HepG2 (cell line): ENCODE measurements around the gene STC2. TPM values are rescaled to one million over a fixed set of nuclear protein-coding genes. Genes with fewer than 3 reads are reported as not detected.

ENCODE experiments used
- ATAC-seq: fragments of 200-7000 bp; cut with Tn5 transposase; 3 replicates; pipeline ENCODE4 v1.9.1; 2020; ENCODE audit warnings: mild to moderate bottlenecking, moderate library complexity
- BruUV-seq: library from RNA; stranded (reverse); fragments of 400-500 nt; replicated peaks from 2 replicates; lab custom pipeline; 2021; lab: Mats Ljungman, UMichigan
- CTCF ChIA-PET: fragments of 300-600 bp; formaldehyde crosslinking; extraction: SDS; loops from one replicate; lab custom pipeline; 2021; ENCODE audit warnings: low total read pairs, inconsistent platforms, low intra/inter-chr PET ratio; lab: Yijun Ruan, JAX
- POLR2A ChIA-PET: fragments of 350-600 bp; sonication (Branson Sonifier 250); formaldehyde crosslinking; loops from one replicate; lab custom pipeline; 2020; ENCODE audit warnings: antibody characterized with exemption, inconsistent platforms; lab: Yijun Ruan, JAX
- DNase-seq: peaks from one replicate; pipeline ENCODE4 v3.0.0-alpha.2; 2015; ENCODE audit warnings: low spot score
- FAIRE-seq: peaks from 3 replicates; lab custom pipeline; 2011; peaks lifted over from hg19 to GRCh38; lab: Jason Lieb, UNC
- H2AFZ ChIP-seq: one replicate; pipeline ENCODE4 v1.6.1; 2011; ENCODE audit warnings: low read length, inconsistent platforms
- H3K27ac ChIP-seq: fragments of 300-600 bp; 3 replicates; pipeline ENCODE4 v1.8.0; 2011; ENCODE audit warnings: mixed run types, mild to moderate bottlenecking, mixed read lengths, low read length, inconsistent platforms; ENCODE audit not compliant: insufficient read depth; ENCODE audit errors: extremely low read length
- H3K27me3 ChIP-seq, 2 experiments: fragments of 200-600 bp in 1 of 2; 2 replicates in 1 of 2; 3 replicates in 1 of 2; pipeline versions ENCODE4 v1.6.0 to v1.8.0; 2011; ENCODE audit warnings: low read length in 2 of 2, mild to moderate bottlenecking in 2 of 2, moderate library complexity in 2 of 2, inconsistent platforms in 1 of 2; ENCODE audit not compliant: insufficient read depth in 2 of 2, control insufficient read depth in 1 of 2
- H3K36me3 ChIP-seq, 2 experiments: fragments of 200-600 bp in 1 of 2; replicated peaks in 1 of 2; 2 replicates in 1 of 2; 3 replicates in 1 of 2; pipeline versions ENCODE4 v1.5.1 to v1.8.0; 2011; ENCODE audit warnings: low read length in 2 of 2, inconsistent platforms in 1 of 2; ENCODE audit not compliant: insufficient read depth in 2 of 2, control insufficient read depth in 1 of 2
- H3K4me1 ChIP-seq: 2 replicates; pipeline ENCODE4 v1.5.1; 2012; ENCODE audit warnings: low read length, inconsistent platforms; ENCODE audit not compliant: insufficient read depth
- H3K4me2 ChIP-seq: 2 replicates; pipeline ENCODE4 v1.6.0; 2011; ENCODE audit warnings: low read depth, low read length, inconsistent platforms
- H3K4me3 ChIP-seq, 3 experiments: fragments of 200-600 bp in 1 of 3; sonication (generic), shearing (Covaris generic) in 1 of 3; replicated peaks in 1 of 3; 2 replicates each; pipeline ENCODE4 v1.5.1; 2011 to 2016; ENCODE audit warnings: low read length in 3 of 3, inconsistent platforms in 2 of 3, low read depth in 2 of 3, mild to moderate bottlenecking in 2 of 3, control low read depth in 1 of 3, mixed read lengths in 1 of 3; ENCODE audit not compliant: insufficient read depth in 1 of 3
- H3K79me2 ChIP-seq: one replicate; pipeline ENCODE4 v1.6.1; 2011; ENCODE audit warnings: low read length, inconsistent platforms; ENCODE audit not compliant: insufficient read depth
- H3K9ac ChIP-seq: 2 replicates; pipeline ENCODE4 v1.6.0; 2011; ENCODE audit warnings: mild to moderate bottlenecking, low read depth, low read length, inconsistent platforms; ENCODE audit not compliant: insufficient read depth
- H3K9me3 ChIP-seq: 2 replicates; pipeline ENCODE4 v1.5.1; 2012; ENCODE audit warnings: mild to moderate bottlenecking, low read length
- H4K20me1 ChIP-seq: 2 replicates; pipeline ENCODE4 v1.6.0; 2011; ENCODE audit warnings: inconsistent platforms, mild to moderate bottlenecking, low read length, moderate library complexity; ENCODE audit not compliant: insufficient read depth
- EED ChIP-seq: sonication (generic); formaldehyde crosslinking; IDR thresholded peaks from 2 replicates; pipeline ENCODE4 v1.5.0; 2020; ENCODE audit warnings: mild to moderate bottlenecking, missing genetic modification reagents
- REST ChIP-seq, 2 experiments: IDR thresholded peaks; 2 replicates each; pipeline ENCODE4 v1.6.1; 2011 to 2012; ENCODE audit warnings: low read length in 2 of 2, borderline replicate concordance in 1 of 2, low read depth in 1 of 2, mild to moderate bottlenecking in 1 of 2, moderate library complexity in 1 of 2
- ZNF441 ChIP-seq: sonication (generic); formaldehyde crosslinking; IDR thresholded peaks from 2 replicates; pipeline ENCODE4 v1.7.0; 2021; ENCODE audit warnings: missing genetic modification reagents, borderline replicate concordance
- WGBS: methylation state at CpG from one replicate; pipeline ENCODE4 v1.1.6; 2017; ENCODE audit warnings: low lambda C conversion rate; 5-methylcytosine and 5-hydroxymethylcytosine counted together
- in situ Hi-C: cut with HindIII; loops from 2 replicates; pipeline ENCODE4 v1.10.0; 2017; ENCODE audit warnings: low pct_unique_long_range_greater_than_20kb; ENCODE audit not compliant: extremely low pct_ligation_motif_present
- intact Hi-C: fragments of 100-400 bp; cut with micrococcal nuclease; formaldehyde crosslinking; loops from one replicate; pipeline ENCODE4 v1.10.0; 2022; ENCODE audit not compliant: unreplicated experiment
- polyA plus RNA-seq, 8 experiments: library from polyadenylated mRNA; depleted of rRNA in 3 of 8; stranded (reverse) in 7 of 8; unstranded in 1 of 8; fragments of >200 nt; fragmentation: Illumina TruSeq in 4 of 8; extraction: Trizol in 4 of 8; gene quantifications; 2 replicates each; pipeline versions ENCODE4 v1.2.1 to v1.2.3, GENCODE V29; 2011 to 2016; ENCODE audit warnings: low read depth in 4 of 8, missing spikeins in 1 of 8, mixed read lengths in 1 of 8; ENCODE audit not compliant: insufficient read depth in 1 of 8
- total RNA-seq, 5 experiments: library from RNA; depleted of rRNA; stranded (reverse); fragments of >200 nt; fragmentation: Illumina TruSeq; extraction: Trizol; gene quantifications; 2 replicates each; pipeline ENCODE4 v1.2.3, GENCODE V29; 2016; ENCODE audit warnings: low read depth in 1 of 5

Gene STC2
- total and polyA plus RNA-seq, 2 of the 13 experiments (the other 11 are each of a cell fraction or from before 2014, with no cell fraction given): 27.1 to 69.2 TPM

- 86% methylated on average over 1 of the region's 1 CpG for WGBS
- Histone ChIP-seq H3K4me1 (peaks cover 95% of the 10 kb centered on the region), H3K9me3 (no peaks in the 10 kb centered on the region), H3K4me3 (no peak overlapping the region), H3K36me3 (no peaks in the 10 kb centered on the region), H3K27ac (no peak overlapping the region), H2AFZ (no peak overlapping the region), H3K4me2 (peak overlapping the region; percentile 81), H3K9ac (no peak overlapping the region), H4K20me1 (no peaks in the 10 kb centered on the region), H3K27me3 (no peaks in the 10 kb centered on the region; a peak in 1 of 5 replicates), H3K79me2 (no peaks in the 10 kb centered on the region)
- no TSS peak for BruUV-seq
- ChIA-PET CTCF (interaction anchor here (2.6 kb wide), 1 partner anchor 36 kb away, joined by 9 read pairs; no protein-coding TSS in a partner anchor), POLR2A (interaction anchor here (0.8 to 11.1 kb wide), 5 partner anchors 8 to 34 kb away, joined by 3 to 513 read pairs (median 6); partner anchors contain the start of gene STC2)
- in situ Hi-C loops: loop anchor here (25.0 kb wide), 1 partner anchor 308 kb away; the partner anchor contains the start of gene ATP6V0E1
- no peak for FAIRE-seq
- ATAC-seq: no peak
- intact Hi-C loops: loop anchor here (1.0 kb wide), 1 partner anchor 9 kb away; no protein-coding TSS in a partner anchor
- TF ChIP-seq ZNF441 (CRISPR knock-in tag): no peak
- TF ChIP-seq EED (CRISPR knock-in tag): no peak
- TF ChIP-seq REST (IDR thresholded peaks at IDR 0.05; ENCODE audit: borderline replicate concordance in 1 of 2, low read depth in 1 of 2, low read length in 2 of 2): no peak
- DNase-seq: no peak
Observed at GRCh38 chr5:173295796-173296195, 32.4 kb downstream of the STC2 start.
